Calu3 (cell line): ENCODE results near the gene ANKRA2. TPM values are rescaled to one million over a fixed set of nuclear protein-coding genes. Genes with fewer than 3 reads are reported as not detected.

Source experiments
- total RNA-seq: library from RNA; stranded (reverse); gene quantifications from 2 replicates; pipeline ENCODE4 v1.2.3, GENCODE V29; 2022

Gene ANKRA2
- total RNA-seq, 1 experiment from 2014 or later = 26.5 TPM

Other genes with a start within 250 kb of the ANKRA2 start
- 6.4 and 7.8 TPM in 2 replicates for gene FOXD1, start 116.9 kb downstream of the ANKRA2 start, total RNA-seq
- 794 and 872 TPM in 2 replicates for gene BTF3, start 67.2 kb downstream of the ANKRA2 start, total RNA-seq
- gene UTP15, start 104 bp upstream of the ANKRA2 start, total RNA-seq = 44.4 and 47.5 TPM in 2 replicates
- 79.3 and 92.0 TPM in 2 replicates for gene ARHGEF28, start 60.6 kb upstream of the ANKRA2 start, total RNA-seq